GM19238 (cell line): ENCODE measurements around the gene VPS4B.
"Not testable (repeated sequence)": the region's sequence is repeated elsewhere in the genome, so short reads cannot be mapped to it uniquely, and the experiment has no call there.

Experiments
- DNase-seq: peaks from one replicate; pipeline ENCODE4 v3.0.0; 2011; ENCODE audit warnings: low spot score; ENCODE audit not compliant: insufficient read length

Gene VPS4B

DNA sequence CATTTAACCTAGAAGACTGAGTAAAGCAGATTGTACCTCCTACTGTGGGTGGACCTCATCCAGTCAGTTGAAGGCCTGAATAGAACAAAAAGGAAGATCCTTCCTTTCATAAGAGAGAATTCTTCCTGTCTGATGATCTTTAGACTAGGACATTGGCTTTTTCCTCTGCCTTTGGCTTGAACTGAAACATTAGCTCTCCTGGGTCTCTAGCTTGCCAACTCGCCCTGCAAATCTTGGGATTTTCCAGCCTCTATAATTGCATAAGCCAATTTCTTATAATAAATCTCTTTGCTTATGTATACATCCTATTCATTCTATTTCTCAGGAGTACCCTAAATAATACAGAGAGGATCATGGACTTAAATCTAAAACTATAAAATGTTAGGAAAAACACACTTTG, 49.1 kb downstream of the VPS4B start:
- no peak for DNase-seq

DNA sequence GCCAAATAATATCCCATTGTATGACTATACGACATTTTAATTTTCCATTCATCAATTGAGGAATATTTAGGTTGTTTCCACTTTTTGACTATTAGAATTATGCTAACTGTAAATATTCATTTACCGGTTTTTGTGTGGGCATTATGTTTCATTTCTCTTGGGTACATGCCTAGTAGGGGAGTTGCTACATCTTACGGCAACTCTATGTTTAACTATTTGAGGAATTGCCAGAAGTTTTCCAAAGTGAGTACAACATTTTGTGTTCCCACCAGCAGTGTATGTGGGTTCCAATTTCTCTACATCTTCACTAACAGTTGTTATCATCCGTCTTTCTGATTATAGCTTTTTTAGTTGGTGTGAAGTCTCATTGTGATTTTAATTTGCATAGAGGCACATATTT, 53.7 kb downstream of the VPS4B start:
- no peak for DNase-seq

DNA sequence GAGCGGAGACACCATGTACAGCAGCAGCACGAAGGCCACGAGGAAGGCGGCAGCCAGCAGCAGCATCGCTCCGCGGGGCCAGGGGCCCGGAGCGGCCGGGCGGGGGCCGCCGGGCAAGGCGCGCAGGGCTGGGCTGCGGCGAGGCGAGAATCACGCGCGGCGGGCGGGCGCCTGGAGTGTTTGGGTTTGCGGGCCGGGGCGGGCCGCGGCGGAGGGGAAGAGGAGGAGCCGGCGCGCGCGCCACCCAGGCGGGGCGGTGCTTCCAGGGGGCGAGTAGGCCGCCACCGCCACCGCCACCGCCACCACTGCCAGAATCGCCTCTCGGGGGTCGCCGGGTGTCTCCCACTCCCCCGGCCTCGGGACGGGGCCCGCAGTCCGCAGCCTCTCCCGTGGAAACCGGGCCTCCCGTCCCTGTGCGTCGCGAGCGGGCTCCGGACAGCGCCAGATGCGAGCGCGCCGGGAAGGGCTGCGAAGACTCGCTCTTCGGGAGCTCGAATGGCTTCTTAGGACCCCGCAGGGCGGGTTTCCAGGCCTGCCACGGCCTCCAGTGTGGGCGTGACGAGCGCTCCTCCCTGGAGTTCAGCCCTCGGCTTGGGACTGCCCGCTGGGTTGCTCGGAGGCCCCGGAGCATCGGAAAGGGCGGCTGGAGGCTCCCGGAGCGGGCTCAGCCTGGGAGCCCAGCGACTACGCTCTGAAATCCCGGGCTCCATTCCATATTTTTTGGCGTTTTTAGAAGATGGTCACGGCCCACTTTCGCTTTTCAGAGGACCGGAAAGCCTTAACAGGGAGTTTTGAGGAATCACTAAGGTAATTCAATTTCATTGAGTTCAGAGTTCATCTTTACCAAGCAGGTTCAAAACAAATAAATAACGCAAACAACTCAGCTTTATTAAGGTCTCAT, 55.0 kb downstream of the VPS4B start, which contains the start of gene KDSR:
KDSR (minus strand) TSS at position 154 of the 901 bp plus-strand sequence; CDS start at position 66, 88 bp downstream.
- DNase-seq, result peak; percentile 80

GRCh38 chr18:63366213-63367052, 55.8 kb downstream of the VPS4B start:
- DNase-seq, result peak; percentile 43

GRCh38 chr18:63365876-63366212, 56.4 kb downstream of the VPS4B start:
- DNase-seq, result peak; percentile 4

- DNase-seq, result no peak
Observed at GRCh38 chr18:63363951-63364350, 58.3 kb downstream of the VPS4B start.

DNA sequence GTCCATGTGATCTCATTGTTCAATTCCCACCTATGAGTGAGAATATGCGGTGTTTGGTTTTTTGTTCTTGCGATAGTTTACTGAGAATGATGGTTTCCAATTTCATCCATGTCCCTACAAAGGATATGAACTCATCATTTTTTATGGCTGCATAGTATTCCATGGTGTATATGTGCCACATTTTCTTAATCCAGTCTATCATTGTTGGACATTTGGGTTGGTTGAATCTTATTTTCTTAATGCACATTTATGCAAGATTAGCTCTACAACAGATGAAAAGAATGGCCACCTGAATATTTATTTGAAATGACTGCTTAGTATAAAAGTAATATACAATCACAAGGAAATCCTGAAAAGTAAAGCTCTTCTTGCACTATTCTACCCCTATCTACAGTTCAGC, 58.9 kb downstream of the VPS4B start:
- not testable (repeated sequence) for DNase-seq

DNA sequence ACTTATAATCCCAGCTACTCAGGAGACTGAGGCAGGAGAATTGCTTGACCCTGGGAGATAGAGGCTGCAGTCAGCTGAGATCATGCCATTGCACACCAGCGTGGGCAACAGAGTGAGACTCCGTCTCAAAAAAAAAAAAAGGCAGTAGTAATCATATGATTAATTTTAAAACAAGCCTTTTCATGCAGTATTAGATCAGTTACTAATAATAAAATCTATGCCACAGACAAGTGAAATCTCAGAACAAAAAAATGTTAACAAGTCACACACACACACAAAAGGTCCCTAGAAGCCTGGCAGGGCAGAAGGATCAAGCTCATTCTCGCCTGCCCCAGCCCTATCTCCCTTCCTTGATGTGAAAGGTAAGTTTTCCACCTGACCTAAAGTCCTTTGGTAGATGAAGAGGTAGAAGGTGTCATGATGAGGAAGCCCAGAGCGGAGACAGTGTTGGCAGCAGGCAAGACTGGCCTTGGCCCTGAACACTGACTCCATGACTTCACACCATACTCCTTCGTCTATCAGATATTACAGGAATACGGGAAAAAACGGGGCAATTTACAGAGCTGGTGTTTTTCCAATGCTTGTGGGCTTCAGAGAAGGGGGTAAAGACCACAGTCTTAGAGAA, 65.9 kb downstream of the VPS4B start:
- no peak for DNase-seq

DNA sequence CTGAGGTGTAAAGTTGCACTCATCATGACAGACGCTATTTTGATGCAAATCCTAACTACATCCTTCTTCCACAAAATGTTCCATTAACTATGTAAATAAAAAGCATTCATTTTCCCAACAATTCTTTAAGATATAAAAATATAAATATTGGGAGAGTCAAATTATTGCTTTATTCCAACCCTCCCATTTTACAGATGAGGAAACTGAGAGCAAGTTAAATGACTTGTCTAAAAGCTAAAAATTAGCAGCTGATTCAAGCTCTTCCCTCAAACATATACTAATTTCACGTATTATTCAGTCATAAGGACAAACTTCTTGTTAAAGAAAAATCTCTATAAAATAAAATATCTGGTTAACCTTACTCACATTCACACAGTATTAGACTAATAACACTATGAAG, 72.0 kb downstream of the VPS4B start:
- no peak for DNase-seq

DNA sequence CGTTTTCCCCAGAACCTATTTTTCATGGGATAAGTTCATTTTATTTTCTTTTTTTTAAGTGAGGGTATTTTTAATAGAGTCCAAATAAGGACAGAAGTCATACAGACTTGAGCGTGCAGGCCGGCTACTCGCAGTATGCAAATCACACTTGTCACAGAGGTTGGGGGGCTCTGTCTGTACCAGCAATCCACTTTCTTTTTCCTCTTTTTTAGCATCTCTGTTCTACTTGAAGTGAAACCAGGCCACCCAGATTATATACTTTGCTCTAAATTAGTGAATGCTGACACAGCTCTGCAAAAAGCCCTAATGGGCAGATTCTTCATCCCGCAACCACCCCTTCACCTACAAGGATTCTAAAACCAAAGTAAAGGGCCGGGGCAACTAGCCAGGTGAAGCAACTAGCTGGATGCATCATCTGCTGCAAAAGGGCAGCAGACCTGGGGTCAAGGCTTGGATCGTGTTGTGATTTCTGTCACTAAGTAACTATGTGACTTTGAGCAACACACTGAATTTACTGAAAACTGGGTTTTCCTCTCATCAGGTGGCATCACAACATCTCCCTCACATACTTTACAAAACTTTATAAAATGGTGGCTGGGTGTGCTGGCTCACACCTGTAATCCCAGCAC, 73.7 kb downstream of the VPS4B start:
- no peak for DNase-seq

DNA sequence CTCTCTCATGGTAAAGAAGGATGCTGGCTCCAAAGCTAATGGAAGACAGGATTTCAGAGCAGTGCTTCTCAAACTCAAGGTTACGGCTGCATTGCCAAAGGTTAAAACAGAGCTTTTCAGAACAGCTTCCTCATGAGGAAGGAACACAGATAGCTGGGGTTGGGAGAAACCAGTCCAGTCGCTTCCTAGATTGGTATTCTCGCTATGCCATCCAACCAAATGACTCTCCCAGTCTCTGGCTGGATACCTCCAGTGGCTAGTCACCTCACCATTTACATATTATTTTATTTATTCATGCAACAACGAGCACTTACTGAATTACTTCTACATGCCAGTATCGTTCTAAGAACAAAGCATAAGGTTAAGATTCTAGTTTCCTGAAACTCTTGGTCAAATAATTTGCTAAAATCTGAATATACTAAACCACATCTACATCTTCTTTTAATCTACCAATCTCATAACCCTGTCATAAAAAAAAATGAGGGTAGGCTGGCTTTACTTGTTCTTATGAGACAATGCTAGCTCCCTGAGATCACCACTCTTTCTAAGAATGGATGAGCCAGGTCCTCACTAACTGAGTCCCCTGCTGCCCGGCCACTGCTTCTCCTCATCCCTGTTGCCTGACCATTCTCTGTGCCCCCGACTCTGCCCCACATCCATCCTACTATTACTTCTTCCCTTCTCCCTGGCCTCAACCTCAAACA, 75.6 kb downstream of the VPS4B start:
- DNase-seq, result no peak

DNA sequence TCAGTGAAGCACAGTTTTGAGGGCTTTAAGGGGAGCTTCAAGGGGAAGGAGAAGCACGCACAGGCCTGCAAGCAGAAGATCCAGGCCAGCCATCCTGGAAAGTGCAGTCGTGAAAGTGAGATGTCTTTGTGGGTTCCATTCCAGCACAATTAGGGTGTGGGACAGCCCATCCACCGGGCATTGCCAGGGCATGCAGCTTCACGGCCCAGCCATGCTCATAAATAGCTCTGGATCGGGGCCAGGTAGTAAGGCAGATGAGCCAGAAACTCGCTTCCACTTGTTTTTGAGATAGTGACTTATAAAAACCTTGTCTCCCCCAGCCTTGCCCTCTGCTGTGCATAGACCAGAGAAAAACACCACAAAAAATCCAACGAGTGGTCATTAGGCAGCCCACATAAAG, 76.2 kb downstream of the VPS4B start:
- DNase-seq, result no peak

- no peak for DNase-seq
Observed at GRCh38 chr18:63344918-63345317, 77.4 kb downstream of the VPS4B start.

DNA sequence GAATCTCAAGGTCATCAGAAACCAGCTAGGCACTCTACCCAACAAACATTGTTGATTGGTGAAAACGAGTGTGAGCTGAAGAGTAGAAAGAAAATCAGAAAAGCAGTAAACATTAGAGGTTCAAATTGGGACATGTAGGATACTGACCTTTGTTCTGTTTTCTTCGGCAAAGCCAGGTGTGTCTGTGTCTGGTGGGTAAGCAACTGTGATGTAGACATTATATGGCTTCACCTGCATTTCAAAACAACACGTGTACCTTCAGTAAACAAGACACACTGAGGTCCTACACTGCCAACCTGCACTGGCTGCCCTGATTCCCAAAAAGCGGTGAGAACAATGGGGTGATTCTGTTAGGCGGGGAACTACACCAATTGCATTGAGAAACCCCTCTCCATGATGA, 78.0 kb downstream of the VPS4B start:
- no peak for DNase-seq

GRCh38 chr18:63342206-63342605, 80.1 kb downstream of the VPS4B start:
- no peak for DNase-seq

- DNase-seq, result no peak
Observed at GRCh38 chr18:63339920-63340484, 82.3 kb downstream of the VPS4B start.
